ENCODE results near the gene NDUFAF8.

Gene NDUFAF8

GRCh38 chr17:81238490-81238814 lies 666 bp upstream of the NDUFAF8 start:
- no peak for DNase-seq (ENCODE audit: low read depth, low spot score)

- no peak for DNase-seq (ENCODE audit: low read depth, low spot score)
Measured at GRCh38 chr17:81239714-81240555, 817 bp downstream of the NDUFAF8 start.

- DNase-seq (ENCODE audit: low read depth, low spot score): no peak
Measured at GRCh38 chr17:81240761-81241160, 1.6 kb downstream of the NDUFAF8 start.

GRCh38 chr17:81241203-81241602 lies 2.1 kb downstream of the NDUFAF8 start:
- no peak for DNase-seq (ENCODE audit: low read depth, low spot score)

GRCh38 chr17:81241648-81242420 lies 2.7 kb downstream of the NDUFAF8 start:
- no peak for DNase-seq (ENCODE audit: low read depth, low spot score)

GRCh38 chr17:81242421-81243332 lies 3.6 kb downstream of the NDUFAF8 start:
- DNase-seq (ENCODE audit: low read depth, low spot score): no peak

GRCh38 chr17:81243333-81243664 lies 4.2 kb downstream of the NDUFAF8 start:
- DNase-seq (ENCODE audit: low read depth, low spot score): no peak

GRCh38 chr17:81244358-81245023 lies 5.4 kb downstream of the NDUFAF8 start:
- DNase-seq (ENCODE audit: low read depth, low spot score): no peak

GRCh38 chr17:81245024-81245664 lies 6.0 kb downstream of the NDUFAF8 start:
- DNase-seq (ENCODE audit: low read depth, low spot score): no peak

- no peak for DNase-seq (ENCODE audit: low read depth, low spot score)
Measured at GRCh38 chr17:81245665-81246342, 6.7 kb downstream of the NDUFAF8 start.

- DNase-seq (ENCODE audit: low read depth, low spot score): no peak
Measured at GRCh38 chr17:81246343-81246670, 7.2 kb downstream of the NDUFAF8 start.

- no peak for DNase-seq (ENCODE audit: low read depth, low spot score)
Measured at GRCh38 chr17:81246679-81247338, 7.7 kb downstream of the NDUFAF8 start.

GRCh38 chr17:81247339-81247990 lies 8.3 kb downstream of the NDUFAF8 start:
- DNase-seq (ENCODE audit: low read depth, low spot score): no peak

GRCh38 chr17:81248649-81249048 lies 9.5 kb downstream of the NDUFAF8 start:
- no peak for DNase-seq (ENCODE audit: low read depth, low spot score)

- no peak for DNase-seq (ENCODE audit: low read depth, low spot score)
Measured at GRCh38 chr17:81249223-81250040, 10.3 kb downstream of the NDUFAF8 start.

- no peak for DNase-seq (ENCODE audit: low read depth, low spot score)
Measured at GRCh38 chr17:81250286-81251093, 11.4 kb downstream of the NDUFAF8 start.

GRCh38 chr17:81251094-81251708 lies 12.1 kb downstream of the NDUFAF8 start:
- DNase-seq (ENCODE audit: low read depth, low spot score): no peak

Data from smooth muscle cell of the brain vasculature (primary cell).